Smooth muscle cell (in vitro differentiated cells): ENCODE measurements around the gene PDHX. TPM values are rescaled to one million over a fixed set of nuclear protein-coding genes. Genes with fewer than 3 reads are reported as not detected.

Experiments used
- DNase-seq: peaks from one replicate; lab custom pipeline; 2025; ENCODE audit not compliant: unreplicated experiment; lab: John Stamatoyannopoulos, UW
- H2AFZ ChIP-seq: fragments of 200-600 bp; sonication (generic); 2 replicates; pipeline ENCODE4 v1.6.0; 2016; ENCODE audit warnings: antibody characterized with exemption, low read depth, mild to moderate bottlenecking
- H3F3A ChIP-seq: fragments of 200-600 bp; sonication (generic); 2 replicates; pipeline ENCODE4 v1.6.0; 2017; ENCODE audit warnings: antibody characterized with exemption, low read depth
- H3K27ac ChIP-seq: fragments of 200-600 bp; sonication (generic); 2 replicates; pipeline ENCODE4 v1.5.1; 2016; ENCODE audit warnings: low read depth, mild to moderate bottlenecking
- H3K27me3 ChIP-seq: fragments of 200-600 bp; sonication (generic); 2 replicates; pipeline ENCODE4 v1.6.1; 2016; ENCODE audit warnings: low read depth, mild to moderate bottlenecking
- H3K36me3 ChIP-seq: fragments of 200-600 bp; sonication (generic); 2 replicates; pipeline ENCODE4 v1.5.1; 2016; ENCODE audit warnings: low read depth
- H3K4me1 ChIP-seq: fragments of 200-600 bp; sonication (generic); 2 replicates; pipeline ENCODE4 v1.5.1; 2016; ENCODE audit warnings: low read depth
- H3K4me2 ChIP-seq: fragments of 200-600 bp; sonication (generic); 2 replicates; pipeline ENCODE4 v1.6.0; 2016; ENCODE audit warnings: mild to moderate bottlenecking
- H3K4me3 ChIP-seq: fragments of 200-600 bp; sonication (generic); 2 replicates; pipeline ENCODE4 v1.5.1; 2016; ENCODE audit warnings: mild to moderate bottlenecking
- H3K79me2 ChIP-seq: fragments of 200-600 bp; sonication (generic); 2 replicates; pipeline ENCODE4 v1.6.0; 2016; ENCODE audit warnings: low read depth, mild to moderate bottlenecking
- H3K9ac ChIP-seq: fragments of 200-600 bp; sonication (generic); 2 replicates; pipeline ENCODE4 v1.6.0; 2016; ENCODE audit warnings: low read depth
- H3K9me3 ChIP-seq: fragments of 200-600 bp; sonication (generic); replicated peaks from 2 replicates; pipeline ENCODE4 v1.5.1; 2016; ENCODE audit warnings: low read depth
- H4K20me1 ChIP-seq: fragments of 200-600 bp; sonication (generic); 2 replicates; pipeline ENCODE4 v1.6.0; 2016; ENCODE audit warnings: low read depth
- WGBS: methylation state at CpG from one replicate; pipeline ENCODE4 v1.1.7; 2016; ENCODE audit warnings: low lambda C conversion rate; 5-methylcytosine and 5-hydroxymethylcytosine counted together
- polyA plus RNA-seq: library from polyadenylated mRNA; unstranded; fragments of >200 nt; fragmentation: Nextera tagmentation; extraction: Ambion mirVana; gene quantifications from 2 replicates; pipeline ENCODE4 v1.2.1, GENCODE V29; 2016
- total RNA-seq: library from RNA; depleted of rRNA; stranded (reverse); fragments of >200 nt; gene quantifications from 2 replicates; pipeline ENCODE4 v1.2.3, GENCODE V29; 2014
- TF ChIP-seq, protein P1 (sequence below): fragments of 200-600 bp; sonication (generic); IDR thresholded peaks from 2 replicates; pipeline ENCODE4 v1.5.1; 2017; ENCODE audit warnings: borderline replicate concordance, mild to moderate bottlenecking, antibody characterized with exemption; ENCODE audit not compliant: insufficient read depth, poor library complexity, severe bottlenecking

Gene PDHX
- total and polyA plus RNA-seq, 2 experiments from 2014 or later: 56.6 to 100 TPM

DNA sequence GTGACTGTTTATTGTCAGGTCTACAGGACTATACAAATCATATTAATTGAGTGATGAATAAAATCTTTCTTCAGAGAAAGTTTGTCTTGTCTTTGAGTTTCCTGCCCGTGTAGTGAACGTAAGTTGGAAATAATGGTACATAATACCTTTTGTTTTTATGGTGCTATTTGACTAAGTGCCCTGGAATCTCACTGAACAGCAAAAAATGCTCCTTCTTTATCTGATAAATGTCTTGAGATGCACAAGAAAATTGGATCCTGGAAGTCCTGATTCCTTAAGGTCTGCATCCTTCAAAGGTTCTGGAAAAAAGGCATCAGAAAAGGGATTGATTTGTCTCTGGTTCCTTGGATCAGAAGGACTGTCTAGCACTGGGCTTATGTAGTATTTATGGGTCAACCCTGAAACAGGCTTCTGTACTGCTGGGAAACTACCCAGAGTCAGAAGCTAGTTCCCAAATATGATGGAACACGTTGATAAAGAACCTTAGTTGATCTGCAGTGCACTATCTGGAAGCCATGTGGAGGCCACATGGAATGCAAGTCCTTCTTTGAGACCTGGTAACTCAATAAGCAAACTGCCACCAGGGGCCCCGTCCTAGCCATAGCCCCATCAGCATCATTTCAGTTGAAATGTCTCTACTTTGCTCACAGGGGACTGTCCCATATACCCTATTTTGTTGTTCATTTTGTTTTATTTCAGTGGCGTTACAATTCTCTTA, 122.0 kb downstream of the PDHX start:
- peak overlapping the region; percentile 13 for H3K27ac ChIP-seq
- TF ChIP-seq, protein P1, sequence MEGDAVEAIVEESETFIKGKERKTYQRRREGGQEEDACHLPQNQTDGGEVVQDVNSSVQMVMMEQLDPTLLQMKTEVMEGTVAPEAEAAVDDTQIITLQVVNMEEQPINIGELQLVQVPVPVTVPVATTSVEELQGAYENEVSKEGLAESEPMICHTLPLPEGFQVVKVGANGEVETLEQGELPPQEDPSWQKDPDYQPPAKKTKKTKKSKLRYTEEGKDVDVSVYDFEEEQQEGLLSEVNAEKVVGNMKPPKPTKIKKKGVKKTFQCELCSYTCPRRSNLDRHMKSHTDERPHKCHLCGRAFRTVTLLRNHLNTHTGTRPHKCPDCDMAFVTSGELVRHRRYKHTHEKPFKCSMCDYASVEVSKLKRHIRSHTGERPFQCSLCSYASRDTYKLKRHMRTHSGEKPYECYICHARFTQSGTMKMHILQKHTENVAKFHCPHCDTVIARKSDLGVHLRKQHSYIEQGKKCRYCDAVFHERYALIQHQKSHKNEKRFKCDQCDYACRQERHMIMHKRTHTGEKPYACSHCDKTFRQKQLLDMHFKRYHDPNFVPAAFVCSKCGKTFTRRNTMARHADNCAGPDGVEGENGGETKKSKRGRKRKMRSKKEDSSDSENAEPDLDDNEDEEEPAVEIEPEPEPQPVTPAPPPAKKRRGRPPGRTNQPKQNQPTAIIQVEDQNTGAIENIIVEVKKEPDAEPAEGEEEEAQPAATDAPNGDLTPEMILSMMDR: no peak
- no peaks in the 10 kb centered on the region for H3K79me2 ChIP-seq

DNA sequence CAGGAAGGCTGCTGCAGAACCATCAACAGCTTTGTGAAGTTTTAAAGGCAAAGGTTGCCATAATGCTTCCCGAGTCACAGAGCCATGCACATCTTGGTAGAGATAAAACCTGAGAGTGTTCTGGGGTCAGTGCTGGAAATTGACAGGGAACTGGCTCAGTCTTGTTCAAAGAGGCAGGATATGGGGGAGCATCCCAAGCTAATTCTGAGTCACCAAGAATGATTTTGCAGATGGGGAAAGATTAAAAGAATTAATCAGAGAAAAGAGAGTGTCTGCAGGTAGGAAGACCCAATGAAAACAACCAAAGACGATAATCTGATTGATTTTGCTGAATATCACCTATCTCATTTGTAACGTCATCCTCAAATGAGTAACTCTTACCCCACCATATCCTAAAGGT, 122.7 kb downstream of the PDHX start:
- Histone ChIP-seq H3K4me3 (no peak overlapping the region), H3K4me1 (no peaks in the 10 kb centered on the region), H3F3A (no peaks in the 10 kb centered on the region), H3K79me2 (no peaks in the 10 kb centered on the region), H3K27ac (no peak overlapping the region), H2AFZ (no peak overlapping the region), H3K27me3 (no peaks in the 10 kb centered on the region), H3K9me3 (no peaks in the 10 kb centered on the region), H3K4me2 (no peak overlapping the region), H3K36me3 (no peaks in the 10 kb centered on the region), H3K9ac (no peak overlapping the region), H4K20me1 (no peaks in the 10 kb centered on the region)
- DNase-seq: no peak
- WGBS: 77% methylated on average over 3 of the region's 3 CpGs
- TF ChIP-seq, protein P1: no peak

More for the DNA sequence above, 122.0 kb downstream of the PDHX start:
- H3K4me3 ChIP-seq: no peak overlapping the region
- no peak overlapping the region for H3K4me2 ChIP-seq
- DNase-seq: no peak
- H3K9ac ChIP-seq: no peak overlapping the region
- no peaks in the 10 kb centered on the region for H3K9me3 ChIP-seq
- no peaks in the 10 kb centered on the region for H3K36me3 ChIP-seq
- no peak overlapping the region for H2AFZ ChIP-seq
- H3F3A ChIP-seq: no peaks in the 10 kb centered on the region
- WGBS: 74% methylated on average over 5 of the region's 5 CpGs
- H3K27me3 ChIP-seq: no peaks in the 10 kb centered on the region
- H3K4me1 ChIP-seq: no peaks in the 10 kb centered on the region
- H4K20me1 ChIP-seq: no peaks in the 10 kb centered on the region

DNA sequence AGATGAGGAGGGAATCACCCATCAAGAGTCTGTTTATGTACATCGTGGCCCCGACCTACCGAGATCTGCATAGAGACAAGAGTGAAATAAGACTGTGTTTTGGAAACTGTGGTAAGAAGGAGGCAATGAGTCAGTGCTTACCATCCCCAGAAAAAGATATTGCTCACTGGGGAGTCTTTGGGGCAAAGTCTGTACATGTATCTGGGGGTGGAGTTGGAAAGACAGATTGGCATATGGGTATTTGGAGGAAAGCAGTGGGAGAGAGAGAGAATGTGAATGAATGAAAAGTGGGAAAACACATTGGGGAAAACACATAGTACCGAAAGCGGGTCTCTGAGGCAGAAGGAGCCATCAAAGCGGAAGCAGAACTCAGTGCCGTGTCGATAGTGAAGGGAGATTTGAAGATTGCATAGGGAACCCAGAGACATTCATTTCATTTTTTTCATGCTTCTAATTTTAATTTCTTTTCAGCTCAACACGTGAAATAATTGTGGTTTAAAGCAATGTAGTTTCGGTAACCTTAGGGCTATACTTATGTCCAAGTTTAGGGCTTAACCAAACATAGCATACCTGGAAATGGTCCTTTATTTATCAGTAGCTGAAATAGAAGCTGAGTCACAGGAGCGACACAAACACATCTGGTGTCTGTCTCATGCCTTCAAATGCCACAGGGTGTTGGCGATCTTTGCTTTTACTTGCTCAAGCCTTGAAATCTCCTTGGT, 124.0 kb downstream of the PDHX start:
- TF ChIP-seq, protein P1: no peak
- Histone ChIP-seq H3K4me1 (no peaks in the 10 kb centered on the region), H3K4me2 (no peak overlapping the region), H3K4me3 (no peak overlapping the region), H3K9ac (no peak overlapping the region), H3F3A (no peaks in the 10 kb centered on the region), H3K27me3 (no peaks in the 10 kb centered on the region), H3K27ac (peak overlapping the region; percentile 67), H3K79me2 (no peaks in the 10 kb centered on the region), H4K20me1 (no peaks in the 10 kb centered on the region), H2AFZ (no peak overlapping the region), H3K9me3 (no peaks in the 10 kb centered on the region), H3K36me3 (no peaks in the 10 kb centered on the region)
- 65% methylated on average over 12 of the region's 12 CpGs for WGBS
- DNase-seq: no peak
